22Rv1 (cell line): ENCODE measurements around the gene BLID.

ENCODE experiments used
- H3K27ac ChIP-seq: fragments of 450-650 bp; 2 replicates; pipeline ENCODE4 v1.5.1; 2017
- CTCF ChIP-seq: fragments of 450-650 bp; IDR thresholded peaks from 2 replicates; pipeline ENCODE4 v1.5.1; 2017; ENCODE audit warnings: mild to moderate bottlenecking
- ZFX ChIP-seq: fragments of 450-650 bp; IDR thresholded peaks from 2 replicates; pipeline ENCODE4 v1.6.1; 2017; ENCODE audit warnings: antibody characterized with exemption, borderline replicate concordance

BLID gene

GRCh38 chr11:122099374-122100036 lies 16.5 kb downstream of the BLID start:
- no peak for TF ChIP-seq CTCF
- no peak for TF ChIP-seq ZFX
- H3K27ac ChIP-seq, result no peak overlapping the region

GRCh38 chr11:122098261-122098980 lies 17.6 kb downstream of the BLID start:
- no peak for TF ChIP-seq CTCF
- no peak for TF ChIP-seq ZFX

GRCh38 chr11:122097419-122098001 lies 18.5 kb downstream of the BLID start:
- TF ChIP-seq ZFX (no peak), CTCF (no peak)
- no peak overlapping the region for H3K27ac ChIP-seq

More at GRCh38 chr11:122098261-122098980, 17.6 kb downstream of the BLID start:
- no peak overlapping the region for H3K27ac ChIP-seq

GRCh38 chr11:122096272-122097112 lies 19.5 kb downstream of the BLID start:
- TF ChIP-seq CTCF (no peak), ZFX (no peak)
- H3K27ac ChIP-seq, result no peak overlapping the region

- TF ChIP-seq ZFX (no peak), CTCF (no peak)
Observed at GRCh38 chr11:122095681-122096262, 20.2 kb downstream of the BLID start.

GRCh38 chr11:122094836-122095235 lies 21.2 kb downstream of the BLID start:
- H3K27ac ChIP-seq, result no peak overlapping the region

More at GRCh38 chr11:122095681-122096262, 20.2 kb downstream of the BLID start:
- no peak overlapping the region for H3K27ac ChIP-seq

More at GRCh38 chr11:122094836-122095235, 21.2 kb downstream of the BLID start:
- no peak for TF ChIP-seq CTCF
- TF ChIP-seq ZFX, result no peak
